Neural cell (in vitro differentiated cells): Measurements from ENCODE around the gene AHNAK2.

Source experiments
- EZH2 ChIP-seq: fragments of 200-600, 300-800 bp; shearing (Covaris generic), sonication (generic); IDR thresholded peaks from 2 replicates; pipeline ENCODE4 v1.6.1; 2014; ENCODE audit warnings: antibody characterized with exemption, low read length, borderline replicate concordance, mild to moderate bottlenecking; ENCODE audit not compliant: insufficient read depth, poor library complexity, severe bottlenecking
- POLR2AphosphoS5 ChIP-seq: IDR thresholded peaks from 2 replicates; pipeline ENCODE4 v1.6.1; 2012
- TAF1 ChIP-seq: IDR thresholded peaks from 2 replicates; pipeline ENCODE4 v1.6.1; 2012; ENCODE audit warnings: low read depth
- TF ChIP-seq, protein P1 (sequence below): fragments of 450-650 bp; IDR thresholded peaks from 2 replicates; pipeline ENCODE4 v1.5.1; 2014; ENCODE audit warnings: antibody characterized with exemption, mild to moderate bottlenecking, moderate library complexity; ENCODE audit not compliant: poor library complexity, severe bottlenecking

DNA sequence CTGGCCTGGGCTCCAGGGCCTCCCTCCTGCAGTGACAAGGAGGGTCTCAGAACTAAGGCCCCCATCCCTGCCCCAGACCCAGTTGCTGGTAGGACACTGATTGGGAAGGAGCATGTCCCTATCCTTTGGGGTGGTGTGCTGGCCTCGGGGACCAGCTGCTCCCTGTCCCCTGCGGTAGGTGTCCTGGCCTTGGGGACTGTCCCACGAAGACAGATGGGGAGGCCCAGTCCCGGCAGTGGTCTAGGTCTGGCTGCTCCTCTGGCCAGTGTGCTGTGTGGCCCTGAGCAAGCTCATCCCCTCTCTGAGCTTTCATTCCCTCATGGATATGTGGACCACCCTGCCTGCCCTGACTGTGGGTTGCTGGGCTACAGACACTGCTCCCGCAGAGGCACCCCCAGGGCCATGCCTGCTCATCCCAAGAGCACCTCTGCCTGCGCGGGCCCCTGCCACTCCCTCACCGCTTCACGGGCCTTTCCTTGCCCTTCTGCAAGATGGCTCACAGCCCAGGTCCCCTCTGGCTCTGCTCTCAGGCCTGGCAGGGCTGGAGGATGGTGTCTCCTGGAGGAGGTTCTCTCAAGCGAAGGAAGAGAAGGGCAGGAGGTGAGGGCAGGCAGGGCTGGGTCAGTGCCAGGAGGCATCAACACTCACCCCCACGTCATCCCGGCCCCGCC lies 12.5 kb downstream of the AHNAK2 start:
- no peak for TF ChIP-seq TAF1
- TF ChIP-seq, protein P1, sequence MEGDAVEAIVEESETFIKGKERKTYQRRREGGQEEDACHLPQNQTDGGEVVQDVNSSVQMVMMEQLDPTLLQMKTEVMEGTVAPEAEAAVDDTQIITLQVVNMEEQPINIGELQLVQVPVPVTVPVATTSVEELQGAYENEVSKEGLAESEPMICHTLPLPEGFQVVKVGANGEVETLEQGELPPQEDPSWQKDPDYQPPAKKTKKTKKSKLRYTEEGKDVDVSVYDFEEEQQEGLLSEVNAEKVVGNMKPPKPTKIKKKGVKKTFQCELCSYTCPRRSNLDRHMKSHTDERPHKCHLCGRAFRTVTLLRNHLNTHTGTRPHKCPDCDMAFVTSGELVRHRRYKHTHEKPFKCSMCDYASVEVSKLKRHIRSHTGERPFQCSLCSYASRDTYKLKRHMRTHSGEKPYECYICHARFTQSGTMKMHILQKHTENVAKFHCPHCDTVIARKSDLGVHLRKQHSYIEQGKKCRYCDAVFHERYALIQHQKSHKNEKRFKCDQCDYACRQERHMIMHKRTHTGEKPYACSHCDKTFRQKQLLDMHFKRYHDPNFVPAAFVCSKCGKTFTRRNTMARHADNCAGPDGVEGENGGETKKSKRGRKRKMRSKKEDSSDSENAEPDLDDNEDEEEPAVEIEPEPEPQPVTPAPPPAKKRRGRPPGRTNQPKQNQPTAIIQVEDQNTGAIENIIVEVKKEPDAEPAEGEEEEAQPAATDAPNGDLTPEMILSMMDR = no peak
- no peak for TF ChIP-seq EZH2
- no peak for TF ChIP-seq POLR2AphosphoS5
